NCI-H226 (cell line): ENCODE results near the gene TEX2.
"Not testable (repeated sequence)": the region's sequence is repeated elsewhere in the genome, so short reads cannot be mapped to it uniquely, and the experiment has no call there.

ENCODE experiments used
- DNase-seq: peaks from one replicate; pipeline ENCODE4 v3.0.0-alpha.2; 2015

The TEX2 gene

GRCh38 chr17:64131606-64132270 lies 131.3 kb downstream of the TEX2 start:
- DNase-seq, result no peak

GRCh38 chr17:64130559-64131001 lies 132.5 kb downstream of the TEX2 start:
- DNase-seq, result no peak

GRCh38 chr17:64129765-64130558 lies 133.1 kb downstream of the TEX2 start, which contains the start of gene ERN1:
ERN1 (minus strand) TSS chr17:64130144; CDS start chr17:64130029, 115 bp downstream.
- DNase-seq, result peak; percentile 81

- DNase-seq, result no peak
Measured at GRCh38 chr17:64129515-64129764, 133.6 kb downstream of the TEX2 start.

- no peak for DNase-seq
Measured at GRCh38 chr17:64128787-64129514, 134.1 kb downstream of the TEX2 start.

GRCh38 chr17:64126918-64127317 lies 136.1 kb downstream of the TEX2 start:
- no peak for DNase-seq

GRCh38 chr17:64125937-64126336 lies 137.1 kb downstream of the TEX2 start:
- no peak for DNase-seq

GRCh38 chr17:64124609-64125008 lies 138.5 kb downstream of the TEX2 start:
- no peak for DNase-seq

- DNase-seq, result no peak
Measured at GRCh38 chr17:64123114-64123513, 139.9 kb downstream of the TEX2 start.

GRCh38 chr17:64120972-64121786 lies 141.9 kb downstream of the TEX2 start:
- not testable (repeated sequence) for DNase-seq

GRCh38 chr17:64120159-64120810 lies 142.8 kb downstream of the TEX2 start:
- no peak for DNase-seq

- DNase-seq, result peak; percentile 57
Measured at GRCh38 chr17:64117981-64118979, 144.8 kb downstream of the TEX2 start.

GRCh38 chr17:64115822-64116534 lies 147.1 kb downstream of the TEX2 start:
- DNase-seq, result peak; percentile 90

- DNase-seq, result peak; percentile 81
Measured at GRCh38 chr17:64115043-64115698, 147.9 kb downstream of the TEX2 start.

- no peak for DNase-seq
Measured at GRCh38 chr17:64113006-64113405, 150.1 kb downstream of the TEX2 start.

- no peak for DNase-seq
Measured at GRCh38 chr17:64111831-64112230, 151.2 kb downstream of the TEX2 start.

GRCh38 chr17:64110379-64111152 lies 152.5 kb downstream of the TEX2 start:
- DNase-seq, result no peak

- DNase-seq, result no peak
Measured at GRCh38 chr17:64109400-64109799, 153.7 kb downstream of the TEX2 start.
